H9 (cell line): ENCODE measurements around the gene TRMT44. TPM values are rescaled to one million over a fixed set of nuclear protein-coding genes. Genes with fewer than 3 reads are reported as not detected.

ENCODE experiments used
- DNase-seq: peaks from one replicate; pipeline ENCODE4 v3.0.0-alpha.2; 2017
- H2AFZ ChIP-seq: one replicate; pipeline ENCODE4 v1.6.1; 2013; ENCODE audit warnings: mild to moderate bottlenecking, low read length, control low read depth, moderate library complexity
- H2AK5ac ChIP-seq: 2 replicates; pipeline ENCODE4 v1.6.1; 2013; ENCODE audit warnings: low read length, control low read depth, mixed read lengths; ENCODE audit not compliant: insufficient read length
- H2BK120ac ChIP-seq: one replicate; pipeline ENCODE4 v1.6.1; 2013; ENCODE audit warnings: low read depth, mild to moderate bottlenecking, low read length, control low read depth, inconsistent platforms; ENCODE audit not compliant: poor library complexity, severe bottlenecking
- H2BK12ac ChIP-seq: 2 replicates; pipeline ENCODE4 v1.6.1; 2013; ENCODE audit warnings: low read length, control low read depth, mixed read lengths, low read depth; ENCODE audit not compliant: insufficient read length
- H2BK15ac ChIP-seq: 2 replicates; pipeline ENCODE4 v1.6.1; 2013; ENCODE audit warnings: low read depth, low read length, control low read depth
- H2BK20ac ChIP-seq: one replicate; pipeline ENCODE4 v1.6.1; 2013; ENCODE audit warnings: low read depth, mild to moderate bottlenecking, low read length, control low read depth, inconsistent platforms; ENCODE audit not compliant: poor library complexity, severe bottlenecking
- H2BK5ac ChIP-seq: 2 replicates; pipeline ENCODE4 v1.6.1; 2013; ENCODE audit warnings: low read length, control low read depth, mixed read lengths; ENCODE audit not compliant: insufficient read length
- H3K14ac ChIP-seq: 2 replicates; pipeline ENCODE4 v1.6.1; 2013; ENCODE audit warnings: low read length, control low read depth; ENCODE audit not compliant: insufficient read depth
- H3K18ac ChIP-seq: 2 replicates; pipeline ENCODE4 v1.6.1; 2013; ENCODE audit warnings: low read depth, mild to moderate bottlenecking, mixed read lengths, low read length, control low read depth; ENCODE audit not compliant: insufficient read length
- H3K23ac ChIP-seq: 2 replicates; pipeline ENCODE4 v1.6.1; 2013; ENCODE audit warnings: low read length, control low read depth, mixed read lengths, low read depth; ENCODE audit not compliant: insufficient read length
- H3K23me2 ChIP-seq: 2 replicates; pipeline ENCODE4 v1.6.1; 2013; ENCODE audit warnings: low read depth, mild to moderate bottlenecking, mixed read lengths, low read length, control low read depth; ENCODE audit not compliant: insufficient read length, poor library complexity, severe bottlenecking
- H3K27ac ChIP-seq: 2 replicates; pipeline ENCODE4 v1.5.1; 2013; ENCODE audit warnings: low read length, control low read depth, mixed read lengths, low read depth; ENCODE audit not compliant: insufficient read length
- H3K27me3 ChIP-seq: 2 replicates; pipeline ENCODE4 v1.6.1; 2013; ENCODE audit warnings: low read length, control low read depth, inconsistent platforms; ENCODE audit not compliant: insufficient read depth
- H3K4ac ChIP-seq: 2 replicates; pipeline ENCODE4 v1.6.1; 2013; ENCODE audit warnings: low read depth, mild to moderate bottlenecking, control low read depth, inconsistent platforms, low read length, moderate library complexity
- H3K4me1 ChIP-seq: 2 replicates; pipeline ENCODE4 v1.6.1; 2013; ENCODE audit warnings: low read length, control low read depth, inconsistent platforms; ENCODE audit not compliant: insufficient read depth
- H3K4me2 ChIP-seq: 2 replicates; pipeline ENCODE4 v1.6.1; 2013; ENCODE audit warnings: low read length, control low read depth, mixed read lengths; ENCODE audit not compliant: insufficient read length, insufficient read depth
- H3K56ac ChIP-seq: 2 replicates; pipeline ENCODE4 v1.6.1; 2013; ENCODE audit warnings: low read depth, mild to moderate bottlenecking, mixed read lengths, low read length, control low read depth; ENCODE audit not compliant: insufficient read length
- H3K79me1 ChIP-seq: 2 replicates; pipeline ENCODE4 v1.6.1; 2013; ENCODE audit warnings: low read depth, mild to moderate bottlenecking, moderate library complexity, low read length, control low read depth, inconsistent platforms; ENCODE audit not compliant: insufficient read depth, poor library complexity, severe bottlenecking
- H3K79me2 ChIP-seq: 2 replicates; pipeline ENCODE4 v1.6.1; 2013; ENCODE audit warnings: low read length, control low read depth, inconsistent platforms; ENCODE audit not compliant: insufficient read depth
- H3K9ac ChIP-seq: 2 replicates; pipeline ENCODE4 v1.6.1; 2013; ENCODE audit warnings: low read length, control low read depth, mixed read lengths; ENCODE audit not compliant: insufficient read length; ENCODE audit errors: extremely low read depth
- H3K9me3 ChIP-seq: one replicate; pipeline ENCODE4 v1.6.1; 2013; ENCODE audit warnings: low read depth, low read length, inconsistent platforms; ENCODE audit not compliant: control insufficient read depth
- H3T11ph ChIP-seq: one replicate; pipeline ENCODE4 v1.6.1; 2013; ENCODE audit warnings: mild to moderate bottlenecking, low read length, control low read depth, inconsistent platforms
- H4K20me1 ChIP-seq: one replicate; pipeline ENCODE4 v1.6.1; 2013; ENCODE audit not compliant: control insufficient read depth, insufficient read length, insufficient read depth
- H4K5ac ChIP-seq: 2 replicates; pipeline ENCODE4 v1.6.1; 2013; ENCODE audit warnings: low read depth, mild to moderate bottlenecking, mixed read lengths, low read length, control low read depth; ENCODE audit not compliant: insufficient read length
- H4K8ac ChIP-seq: replicated peaks from 2 replicates; pipeline ENCODE4 v1.6.1; 2013; ENCODE audit warnings: low read length, control low read depth, mixed read lengths, low read depth; ENCODE audit not compliant: insufficient read length
- H4K91ac ChIP-seq: 2 replicates; pipeline ENCODE4 v1.6.1; 2013; ENCODE audit warnings: low read depth, mild to moderate bottlenecking, moderate library complexity, mixed read lengths, low read length, control low read depth; ENCODE audit not compliant: insufficient read length
- H3K27ac Mint-ChIP-seq, 3 experiments: 2 replicates in 2 of 3; 3 replicates in 1 of 3; pipeline ENCODE4 v1.8.0; 2020 to 2021; ENCODE audit warnings: mixed read lengths in 3 of 3, mild to moderate bottlenecking in 1 of 3, moderate library complexity in 1 of 3
- H3K27me3 Mint-ChIP-seq: 2 replicates; pipeline ENCODE4 v1.8.0; 2021; ENCODE audit warnings: low read depth, mild to moderate bottlenecking, moderate library complexity, mixed read lengths
- H3K36me3 Mint-ChIP-seq, 3 experiments: 2 replicates in 2 of 3; 3 replicates in 1 of 3; pipeline ENCODE4 v1.8.0; 2020 to 2021; ENCODE audit warnings: low read depth in 3 of 3, mixed read lengths in 3 of 3; ENCODE audit not compliant: insufficient read depth in 1 of 3
- H3K4me1 Mint-ChIP-seq, 2 experiments: 2 replicates each; pipeline ENCODE4 v1.8.0; 2020; ENCODE audit warnings: mixed read lengths in 2 of 2
- H3K4me3 Mint-ChIP-seq, 2 experiments: 2 replicates in 1 of 2; 3 replicates in 1 of 2; pipeline ENCODE4 v1.8.0; 2020 to 2021; ENCODE audit warnings: mild to moderate bottlenecking in 2 of 2, mixed read lengths in 2 of 2, moderate library complexity in 1 of 2
- H3K9me3 Mint-ChIP-seq, 2 experiments: 2 replicates in 1 of 2; 3 replicates in 1 of 2; pipeline ENCODE4 v1.8.0; 2020; ENCODE audit warnings: mild to moderate bottlenecking in 2 of 2, mixed read lengths in 2 of 2, moderate library complexity in 1 of 2
- CTCF ChIP-seq: fragments of 200-600 bp; sonication (generic); conservative IDR thresholded peaks from 3 replicates; pipeline ENCODE4 v1.8.0; 2021; ENCODE audit warnings: antibody characterized with exemption, mild to moderate bottlenecking
- WGBS: extraction: QIAGEN DNeasy Blood & Tissue Kit; methylation state at CpG from one replicate; pipeline ENCODE4 v1.1.7; 2013; ENCODE audit warnings: missing lambda C conversion rate, low lambda C conversion rate, mixed read lengths; ENCODE audit not compliant: insufficient read length; ENCODE audit errors: extremely low coverage; 5-methylcytosine and 5-hydroxymethylcytosine counted together
- total RNA-seq: library from RNA; stranded (reverse); gene quantifications from 2 replicates; pipeline ENCODE4 v1.2.1, GENCODE V29; 2021

The TRMT44 gene
- total RNA-seq, 1 experiment from 2014 or later, result 22.8 TPM

DNA sequence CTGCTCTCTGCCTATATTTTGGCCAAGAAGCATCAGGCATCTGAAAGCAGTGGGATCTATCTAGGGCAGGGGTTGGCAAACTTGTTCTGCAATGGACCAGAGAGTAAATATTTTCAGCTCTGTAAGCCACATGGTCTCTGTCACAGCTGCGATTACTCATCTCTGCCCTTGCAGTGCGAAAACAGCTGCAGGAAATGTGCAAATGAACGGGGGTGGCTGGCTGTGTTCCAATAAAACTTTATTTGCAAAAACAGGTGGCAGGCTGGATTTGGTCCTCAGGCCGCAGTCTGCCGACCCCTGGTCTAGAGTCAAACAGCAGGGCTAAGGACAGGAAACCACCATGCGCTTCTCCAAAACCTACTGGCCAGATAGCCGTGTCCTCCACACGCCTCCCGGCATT, 48.6 kb upstream of the TRMT44 start:
- Histone ChIP-seq H3K9me3 (no peaks in the 10 kb centered on the region), H3K79me1 (no peaks in the 10 kb centered on the region), H3K4ac (no peak overlapping the region), H4K91ac (no peak overlapping the region), H3K4me1 (peaks cover 3% of the 10 kb centered on the region; the same call in 1 of the 2 replicates), H3K23me2 (no peaks in the 10 kb centered on the region), H3K56ac (no peak overlapping the region), H3K23ac (no peak overlapping the region), H2AFZ (no peak overlapping the region), H3K4me2 (no peak overlapping the region), H2BK20ac (no peak overlapping the region), H2BK15ac (no peak overlapping the region), H2BK5ac (no peak overlapping the region), H2BK120ac (no peak overlapping the region), H4K5ac (no peak overlapping the region), H3K27ac (no peak overlapping the region), H3K18ac (no peak overlapping the region), H2AK5ac (no peak overlapping the region), H3T11ph (no peak overlapping the region), H4K20me1 (no peaks in the 10 kb centered on the region), H3K27me3 (no peaks in the 10 kb centered on the region), H3K79me2 (no peaks in the 10 kb centered on the region), H4K8ac (no peak overlapping the region), H3K9ac (no peak overlapping the region), H2BK12ac (no peak overlapping the region), H3K14ac (no peak overlapping the region)
- DNase-seq, result no peak
- H3K4me3 Mint-ChIP-seq, result no peak overlapping the region
- TF ChIP-seq CTCF, result no peak
- H3K9me3 Mint-ChIP-seq, result no peaks in the 10 kb centered on the region
- WGBS, result no CpG with 5 or more reads among the region's 9 CpGs
- peaks cover 15 to 17% of the 10 kb centered on the region in 2 experiments for H3K4me1 Mint-ChIP-seq
- H3K27ac Mint-ChIP-seq, result peak overlapping the region in 2 of 3 experiments; percentile 22 to 49; a peak in 2 of 7 replicates
- peaks cover 0 to 6% (median 2%) of the 10 kb centered on the region in 3 experiments; a peak in 3 of 7 replicates for H3K36me3 Mint-ChIP-seq
- no peaks in the 10 kb centered on the region; the same call in 1 of the 2 replicates for H3K27me3 Mint-ChIP-seq
